Right ventricle myocardium superior (tissue), 1 donor: ENCODE measurements around the gene SLC25A27. TPM values are rescaled to one million over a fixed set of nuclear protein-coding genes. Genes with fewer than 3 reads are reported as not detected.

Experiments
- ATAC-seq: fragments of 200-7000 bp; cut with Tn5 transposase; one replicate; pipeline ENCODE4 v1.9.1; 2020; ENCODE audit warnings: mild to moderate bottlenecking; ENCODE audit not compliant: poor library complexity
- DNase-seq: peaks from one replicate; pipeline ENCODE4 v3.0.0-alpha.2; 2020
- intact Hi-C: fragments of 100-400 bp; cut with DNase I; formaldehyde crosslinking; loops from one replicate; pipeline ENCODE4 v1.11.2; 2022
- long read RNA-seq: library from polyadenylated mRNA; unstranded; transcript quantifications from one replicate; pipeline ENCODE4 v2.0.0, GENCODE V29; 2021
- total RNA-seq: library from RNA; stranded (reverse); fragmentation: NEBNext Ultra II Directional; extraction: Animal tissue kit (Norgen Biotek cat#: 25700); gene quantifications from one replicate; pipeline ENCODE4 v1.2.1, GENCODE V29; 2021
- donor health status: DM: no; HTN: yes; CAD: no; lungs with severe emphysema.

SLC25A27 gene, protein sequence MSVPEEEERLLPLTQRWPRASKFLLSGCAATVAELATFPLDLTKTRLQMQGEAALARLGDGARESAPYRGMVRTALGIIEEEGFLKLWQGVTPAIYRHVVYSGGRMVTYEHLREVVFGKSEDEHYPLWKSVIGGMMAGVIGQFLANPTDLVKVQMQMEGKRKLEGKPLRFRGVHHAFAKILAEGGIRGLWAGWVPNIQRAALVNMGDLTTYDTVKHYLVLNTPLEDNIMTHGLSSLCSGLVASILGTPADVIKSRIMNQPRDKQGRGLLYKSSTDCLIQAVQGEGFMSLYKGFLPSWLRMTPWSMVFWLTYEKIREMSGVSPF
- total RNA-seq = 11.7 TPM
- long read RNA-seq, partial matches to known transcripts = 0 of 8 reads
- long read RNA-seq, other reads (novel, unspliced or antisense) = 6 of 8 reads

- ATAC-seq (peak; percentile 100), DNase-seq (peak; percentile 96)
- intact Hi-C loops = no loop called here
These were observed at the start of gene SLC25A27, which contains the start of gene CYP39A1 for GRCh38 chr6:46652603-46653438. Gene SLC25A27 (plus strand): TSS chr6:46652975. CDS start chr6:46653193, 218 bp downstream. Gene CYP39A1 (minus strand): TSS chr6:46652818. CDS start chr6:46652582, 236 bp downstream.

- ATAC-seq (no peak), DNase-seq (no peak)
- intact Hi-C loops = no loop called here
These were observed 47.5 kb upstream of the SLC25A27 start for GRCh38 chr6:46605091-46605797.

DNA sequence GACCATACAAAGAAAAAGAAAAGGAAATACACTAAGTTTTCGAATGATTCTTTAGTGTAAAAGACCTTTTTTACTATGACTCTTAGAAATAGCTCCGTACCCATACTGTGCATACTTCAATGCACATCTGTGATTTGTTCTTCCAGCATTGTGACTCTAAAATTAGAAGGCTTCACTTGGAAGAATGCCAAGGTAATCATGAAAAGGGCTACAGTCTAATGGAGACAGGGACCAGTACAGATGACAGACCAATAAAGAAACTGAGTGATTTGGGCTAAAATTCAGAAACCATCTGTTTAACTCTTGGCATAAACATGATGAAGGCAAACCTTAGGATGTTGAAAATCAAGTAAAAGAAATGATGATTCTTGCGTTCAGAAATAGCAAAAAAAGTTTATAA, 46.4 kb upstream of the SLC25A27 start:
- intact Hi-C loops = no loop called here
- peak; percentile 67 for ATAC-seq
- no peak for DNase-seq

GRCh38 chr6:46610862-46611553, 41.8 kb upstream of the SLC25A27 start:
- ATAC-seq (peak; percentile 45), DNase-seq (no peak)
- intact Hi-C loops = no loop called here

GRCh38 chr6:46612645-46613044, 40.1 kb upstream of the SLC25A27 start:
- ATAC-seq (peak; percentile 84), DNase-seq (peak; percentile 64)
- intact Hi-C loops = no loop called here

DNA sequence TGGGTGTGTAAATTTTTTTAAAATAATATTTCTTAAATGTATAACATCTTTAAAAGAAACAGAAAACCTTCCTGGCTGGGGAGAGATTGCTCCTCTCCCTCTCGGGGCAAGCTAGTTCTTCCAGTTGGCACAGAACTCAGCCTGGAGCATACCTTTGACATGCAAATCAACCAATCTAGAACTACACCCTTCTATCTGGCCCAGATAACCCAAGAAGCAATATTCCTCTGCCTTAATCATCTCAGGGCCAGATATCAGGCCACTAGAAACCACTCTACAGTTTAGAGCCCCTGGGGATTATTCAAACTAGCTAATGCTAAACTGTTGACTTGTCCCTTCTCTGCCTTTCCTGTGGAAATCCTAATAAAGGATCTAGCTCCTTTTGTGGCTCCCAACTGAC, 34.0 kb upstream of the SLC25A27 start:
- intact Hi-C loops = no loop called here
- DNase-seq = no peak
- ATAC-seq = no peak

- DNase-seq (no peak), ATAC-seq (peak; percentile 68)
- intact Hi-C loops = loop anchor here (5.0 to 10.0 kb wide), 2 partner anchors 209 to 402 kb away; no protein-coding TSS in a partner anchor
These were observed 26.4 kb upstream of the SLC25A27 start for GRCh38 chr6:46626228-46626909.

GRCh38 chr6:46626976-46627375, 25.8 kb upstream of the SLC25A27 start:
- intact Hi-C loops = loop anchor here (5.0 to 10.0 kb wide), 2 partner anchors 210 to 402 kb away; no protein-coding TSS in a partner anchor
- DNase-seq (no peak), ATAC-seq (no peak)

GRCh38 chr6:46628498-46628897, 24.3 kb upstream of the SLC25A27 start:
- DNase-seq (no peak), ATAC-seq (peak; percentile 47)
- intact Hi-C loops = loop anchor here (2.0 to 10.0 kb wide), 3 partner anchors 138 to 404 kb away; partner anchors contain the start of gene RCAN2

- intact Hi-C loops = loop anchor here (2.0 to 10.0 kb wide), 3 partner anchors 138 to 404 kb away; partner anchors contain the start of gene RCAN2
- DNase-seq (no peak), ATAC-seq (no peak)
These were observed 23.8 kb upstream of the SLC25A27 start for GRCh38 chr6:46628976-46629375.

DNA sequence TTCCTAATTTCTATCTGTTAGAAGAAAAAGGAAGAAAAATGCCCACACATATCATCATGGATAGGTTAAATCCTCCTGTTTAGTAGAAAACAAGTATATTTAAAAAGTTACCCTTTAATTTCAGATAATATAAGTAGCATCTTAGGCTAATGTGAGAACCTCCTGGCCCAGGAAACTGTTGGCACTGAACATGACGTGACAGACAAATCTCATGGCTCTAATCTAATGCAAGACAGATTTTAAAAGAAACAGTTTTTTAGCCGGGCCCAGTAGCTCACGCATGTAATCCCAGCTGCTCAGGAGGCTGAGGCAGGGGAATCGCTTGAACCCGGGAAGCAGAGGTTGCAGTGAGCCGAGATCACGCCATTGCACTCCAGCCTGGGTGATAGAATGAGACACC, 23.1 kb upstream of the SLC25A27 start:
- no peak for DNase-seq
- intact Hi-C loops = loop anchor here (2.0 to 10.0 kb wide), 3 partner anchors 139 to 405 kb away; partner anchors contain the start of gene RCAN2
- ATAC-seq = no peak

- no peak for DNase-seq
- intact Hi-C loops = no loop called here
- no peak for ATAC-seq
These were observed 20.7 kb upstream of the SLC25A27 start for GRCh38 chr6:46632053-46632452.

- no peak for ATAC-seq
- DNase-seq = no peak
- intact Hi-C loops = no loop called here
These were observed 17.3 kb upstream of the SLC25A27 start for GRCh38 chr6:46635462-46635861.

- DNase-seq (no peak), ATAC-seq (no peak)
- intact Hi-C loops = no loop called here
These were observed 15.6 kb upstream of the SLC25A27 start for GRCh38 chr6:46637145-46637544.

- no peak for DNase-seq
- intact Hi-C loops = no loop called here
- no peak for ATAC-seq
These were observed 14.8 kb upstream of the SLC25A27 start for GRCh38 chr6:46637933-46638332.

- intact Hi-C loops = no loop called here
- DNase-seq (no peak), ATAC-seq (no peak)
These were observed 14.1 kb upstream of the SLC25A27 start for GRCh38 chr6:46638650-46639049.

DNA sequence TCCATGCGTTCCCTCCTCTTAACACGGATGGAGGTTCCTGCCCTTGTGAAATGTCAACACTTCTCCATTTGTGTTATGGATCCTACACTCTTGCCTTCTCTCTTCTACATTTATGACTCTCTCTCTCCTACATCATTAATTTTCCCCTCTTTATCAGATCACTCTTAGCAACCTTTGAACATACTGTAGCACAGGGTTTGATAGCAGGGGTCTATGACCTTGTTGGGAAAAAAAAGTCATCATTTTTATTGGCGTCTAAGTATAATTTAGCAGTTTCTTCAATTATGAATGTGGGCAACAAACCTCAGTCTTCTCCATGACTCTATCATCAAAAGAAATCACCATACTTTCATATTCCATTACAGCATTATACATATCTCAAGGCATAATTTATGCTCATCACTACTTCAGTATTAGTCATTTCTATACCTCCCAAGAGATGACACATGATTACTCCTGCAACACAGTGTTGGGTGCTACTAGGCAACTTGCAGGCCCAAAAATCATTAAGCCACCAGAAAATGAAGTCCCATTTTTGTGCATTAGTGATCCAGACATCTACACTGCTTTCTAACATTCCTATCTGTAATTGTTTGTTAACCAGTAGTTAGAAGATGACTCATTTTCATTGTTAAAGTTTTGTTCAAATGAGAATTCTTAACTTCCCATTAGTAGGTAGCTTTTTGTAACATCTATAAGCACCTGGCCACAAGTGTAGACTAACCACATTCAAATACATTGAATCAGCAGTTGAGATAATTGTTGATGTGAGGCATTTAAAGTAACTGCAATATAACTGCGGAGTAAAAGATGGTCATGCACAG, 9.6 kb upstream of the SLC25A27 start:
- ATAC-seq (no peak), DNase-seq (no peak)
- intact Hi-C loops = no loop called here
